ENCODE results near the gene FRMPD1. TPM values are rescaled to one million over a fixed set of nuclear protein-coding genes. Genes with fewer than 3 reads are reported as not detected.

Gene FRMPD1
- total RNA-seq, 1 experiment from 2014 or later: not detected

GRCh38 chr9:37617161-37617560 lies 33.6 kb upstream of the FRMPD1 start:
- no peaks in the 10 kb centered on the region for H3K9me3 Mint-ChIP-seq (ENCODE audit: low read depth, unreplicated experiment)
- no TSS peak for BruUV-seq (replicated peaks)
- no peaks in the 10 kb centered on the region for H3K36me3 Mint-ChIP-seq (ENCODE audit: insufficient read depth, unreplicated experiment)
- CTCF ChIA-PET: interaction anchor here (0.6 kb wide), 1 partner anchor 140 kb away, joined by 3 read pairs; no protein-coding TSS in a partner anchor
- no peak overlapping the region for H3K4me3 Mint-ChIP-seq (ENCODE audit: low read depth, unreplicated experiment)
- no peaks in the 10 kb centered on the region for H3K4me1 Mint-ChIP-seq (ENCODE audit: low read depth, unreplicated experiment)
- no peak for DNase-seq
- no peak overlapping the region for H3K27ac Mint-ChIP-seq (ENCODE audit: unreplicated experiment)
- TF ChIP-seq, protein P1, sequence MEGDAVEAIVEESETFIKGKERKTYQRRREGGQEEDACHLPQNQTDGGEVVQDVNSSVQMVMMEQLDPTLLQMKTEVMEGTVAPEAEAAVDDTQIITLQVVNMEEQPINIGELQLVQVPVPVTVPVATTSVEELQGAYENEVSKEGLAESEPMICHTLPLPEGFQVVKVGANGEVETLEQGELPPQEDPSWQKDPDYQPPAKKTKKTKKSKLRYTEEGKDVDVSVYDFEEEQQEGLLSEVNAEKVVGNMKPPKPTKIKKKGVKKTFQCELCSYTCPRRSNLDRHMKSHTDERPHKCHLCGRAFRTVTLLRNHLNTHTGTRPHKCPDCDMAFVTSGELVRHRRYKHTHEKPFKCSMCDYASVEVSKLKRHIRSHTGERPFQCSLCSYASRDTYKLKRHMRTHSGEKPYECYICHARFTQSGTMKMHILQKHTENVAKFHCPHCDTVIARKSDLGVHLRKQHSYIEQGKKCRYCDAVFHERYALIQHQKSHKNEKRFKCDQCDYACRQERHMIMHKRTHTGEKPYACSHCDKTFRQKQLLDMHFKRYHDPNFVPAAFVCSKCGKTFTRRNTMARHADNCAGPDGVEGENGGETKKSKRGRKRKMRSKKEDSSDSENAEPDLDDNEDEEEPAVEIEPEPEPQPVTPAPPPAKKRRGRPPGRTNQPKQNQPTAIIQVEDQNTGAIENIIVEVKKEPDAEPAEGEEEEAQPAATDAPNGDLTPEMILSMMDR (IDR thresholded peaks at IDR 0.05; ENCODE audit: unreplicated experiment): no peak
- peaks cover 27% of the 10 kb centered on the region for H3K27me3 Mint-ChIP-seq (ENCODE audit: unreplicated experiment)
- intact Hi-C loops (cut with micrococcal nuclease; ENCODE audit: unreplicated experiment): no loop called here

- CTCF ChIA-PET: no interaction called here
- Mint-ChIP-seq H3K27me3 (ENCODE audit: unreplicated experiment) (peaks cover 27% of the 10 kb centered on the region), H3K9me3 (ENCODE audit: low read depth, unreplicated experiment) (no peaks in the 10 kb centered on the region), H3K4me1 (ENCODE audit: low read depth, unreplicated experiment) (no peaks in the 10 kb centered on the region), H3K27ac (ENCODE audit: unreplicated experiment) (no peak overlapping the region), H3K36me3 (ENCODE audit: insufficient read depth, unreplicated experiment) (no peaks in the 10 kb centered on the region), H3K4me3 (ENCODE audit: low read depth, unreplicated experiment) (no peak overlapping the region)
- BruUV-seq (replicated peaks): no TSS peak
- TF ChIP-seq, protein P1 (IDR thresholded peaks at IDR 0.05; ENCODE audit: unreplicated experiment): no peak
- intact Hi-C loops (cut with micrococcal nuclease; ENCODE audit: unreplicated experiment): no loop called here
- DNase-seq: no peak
Observed at GRCh38 chr9:37617832-37618231, 32.9 kb upstream of the FRMPD1 start.

DNA sequence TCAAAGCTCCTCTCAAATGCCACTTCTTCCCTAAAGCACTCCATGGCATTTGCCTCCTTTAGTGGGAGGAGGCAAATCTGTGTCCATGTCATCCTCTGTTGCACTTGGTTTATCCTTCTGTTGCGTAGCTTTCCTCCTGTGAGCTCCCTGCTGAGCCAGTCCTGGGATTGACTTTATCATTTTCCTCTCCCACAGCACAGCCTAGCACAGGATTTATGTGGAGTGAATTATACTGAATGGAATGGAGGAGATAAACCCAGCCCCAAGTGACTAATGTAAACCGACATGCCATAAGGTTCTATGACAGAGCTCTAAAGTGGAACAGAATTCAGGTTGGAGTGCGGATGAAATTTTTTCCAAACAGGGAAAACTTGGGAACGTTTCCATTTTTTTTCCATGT lies 31.9 kb upstream of the FRMPD1 start:
- no peaks in the 10 kb centered on the region for H3K9me3 Mint-ChIP-seq (ENCODE audit: low read depth, unreplicated experiment)
- no peak overlapping the region for H3K4me3 Mint-ChIP-seq (ENCODE audit: low read depth, unreplicated experiment)
- DNase-seq: no peak
- CTCF ChIA-PET: no interaction called here
- no peaks in the 10 kb centered on the region for H3K4me1 Mint-ChIP-seq (ENCODE audit: low read depth, unreplicated experiment)
- TF ChIP-seq, protein P1 (IDR thresholded peaks at IDR 0.05; ENCODE audit: unreplicated experiment): no peak
- BruUV-seq (replicated peaks): no TSS peak
- H3K36me3 Mint-ChIP-seq (ENCODE audit: insufficient read depth, unreplicated experiment): no peaks in the 10 kb centered on the region
- H3K27me3 Mint-ChIP-seq (ENCODE audit: unreplicated experiment): peaks cover 22% of the 10 kb centered on the region
- intact Hi-C loops (cut with micrococcal nuclease; ENCODE audit: unreplicated experiment): no loop called here
- no peak overlapping the region for H3K27ac Mint-ChIP-seq (ENCODE audit: unreplicated experiment)

DNA sequence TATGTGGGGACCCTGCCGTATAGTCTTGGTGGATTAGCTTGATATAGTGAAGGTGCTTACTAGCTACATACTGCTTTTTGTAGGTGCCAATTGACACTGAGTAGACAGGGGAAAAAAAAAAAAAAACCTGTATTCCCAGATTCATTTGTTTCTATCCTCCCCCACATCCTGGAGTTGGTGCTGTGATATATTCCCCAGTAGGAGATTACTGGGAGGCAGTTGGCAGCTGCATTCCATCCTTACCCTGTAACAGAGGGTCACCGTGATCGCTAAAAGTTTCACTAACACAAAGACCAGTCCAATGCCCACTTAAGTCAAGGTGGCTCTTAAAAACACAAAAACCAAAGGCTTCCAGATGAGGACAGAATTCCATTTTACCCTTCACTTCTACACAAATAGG lies 30.9 kb upstream of the FRMPD1 start:
- Mint-ChIP-seq H3K4me3 (ENCODE audit: low read depth, unreplicated experiment) (no peak overlapping the region), H3K9me3 (ENCODE audit: low read depth, unreplicated experiment) (no peaks in the 10 kb centered on the region), H3K27me3 (ENCODE audit: unreplicated experiment) (peaks cover 13% of the 10 kb centered on the region), H3K27ac (ENCODE audit: unreplicated experiment) (no peak overlapping the region), H3K4me1 (ENCODE audit: low read depth, unreplicated experiment) (no peaks in the 10 kb centered on the region), H3K36me3 (ENCODE audit: insufficient read depth, unreplicated experiment) (no peaks in the 10 kb centered on the region)
- no TSS peak for BruUV-seq (replicated peaks)
- no peak for DNase-seq
- CTCF ChIA-PET: no interaction called here
- intact Hi-C loops (cut with micrococcal nuclease; ENCODE audit: unreplicated experiment): no loop called here
- TF ChIP-seq, protein P1 (IDR thresholded peaks at IDR 0.05; ENCODE audit: unreplicated experiment): no peak

Measured in Calu3 (cell line).